ENCODE results near the gene FOLR3. TPM values are rescaled to one million over a fixed set of nuclear protein-coding genes. Genes with fewer than 3 reads are reported as not detected.

Gene FOLR3
- total RNA-seq, 4 donors from 2014 or later: not detected

DNA sequence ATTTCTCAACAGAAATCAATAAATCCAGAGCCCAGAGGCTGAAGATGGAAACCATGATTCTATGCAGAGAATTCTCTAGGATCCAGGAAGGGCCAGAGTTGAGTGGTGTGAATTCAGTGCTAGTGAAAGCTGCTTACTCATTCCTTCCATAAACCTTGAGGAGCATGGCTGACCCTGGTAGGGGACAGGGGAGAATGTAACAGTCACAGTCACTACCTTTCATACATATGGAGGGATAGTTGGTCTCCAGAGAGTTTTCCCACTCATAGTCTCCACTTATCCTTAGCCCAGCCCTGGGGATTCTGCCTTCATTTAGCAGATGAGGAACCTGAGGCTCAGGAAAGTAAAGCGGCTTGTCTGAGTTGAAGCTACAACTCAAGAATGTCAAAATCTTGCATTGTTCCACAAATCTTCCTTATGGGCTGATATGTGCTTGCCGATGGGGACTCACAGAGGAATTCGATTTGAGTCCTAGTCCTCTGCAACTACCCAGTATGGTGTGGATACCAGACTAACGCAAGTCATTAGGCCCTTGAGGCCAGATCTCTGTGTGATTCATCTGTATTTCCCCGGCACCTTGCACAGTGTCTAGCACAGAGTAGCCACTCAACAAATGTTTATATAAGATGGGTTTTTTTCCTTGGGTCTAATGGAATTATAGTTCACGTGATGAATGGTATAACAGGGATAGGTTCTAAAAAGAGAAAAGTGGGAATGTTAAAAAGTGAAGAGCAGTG lies 19.3 kb upstream of the FOLR3 start:
- peaks cover 0 to 11% (median 3%) of the 10 kb centered on the region in 4 donors for H3K4me1 ChIP-seq
- no peaks in the 10 kb centered on the region for H3K27me3 ChIP-seq
- H3K4me3 ChIP-seq: no peak overlapping the region
- no peaks in the 10 kb centered on the region for H3K36me3 ChIP-seq
- no peak overlapping the region for H3K27ac ChIP-seq
- DNase-seq: no peak
- H3K9me3 ChIP-seq: no peaks in the 10 kb centered on the region
- TF ChIP-seq CTCF (IDR thresholded peaks at IDR 0.05): no peak
- TF ChIP-seq POLR2A (IDR thresholded peaks at IDR 0.05): no peak

DNA sequence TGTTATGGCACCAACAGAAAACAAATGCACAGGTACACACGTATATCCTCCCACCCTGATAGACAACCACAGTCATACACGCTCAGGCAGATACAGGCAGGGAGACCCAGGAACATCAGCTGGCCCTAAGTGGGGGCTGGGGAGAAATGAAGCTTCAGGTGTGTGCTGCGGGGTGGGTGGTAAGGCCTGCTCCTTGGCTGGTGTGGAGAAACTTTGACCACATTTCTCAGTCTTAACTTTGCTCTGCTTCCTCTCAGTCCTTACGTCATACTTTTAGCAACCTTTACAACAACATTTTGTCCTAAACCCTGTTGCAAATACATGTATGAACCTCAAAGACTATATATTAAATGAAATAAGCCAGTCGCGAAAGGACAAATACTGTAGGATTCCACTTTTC lies 16.3 kb upstream of the FOLR3 start:
- no peaks in the 10 kb centered on the region for H3K36me3 ChIP-seq
- H3K27ac ChIP-seq: no peak overlapping the region
- DNase-seq: no peak
- no peaks in the 10 kb centered on the region for H3K9me3 ChIP-seq
- H3K27me3 ChIP-seq: no peaks in the 10 kb centered on the region
- H3K4me1 ChIP-seq: no peaks in the 10 kb centered on the region
- H3K4me3 ChIP-seq: no peak overlapping the region
- no peak for TF ChIP-seq POLR2A (IDR thresholded peaks at IDR 0.05)
- TF ChIP-seq CTCF (IDR thresholded peaks at IDR 0.05): no peak

GRCh38 chr11:72120930-72121329 lies 14.6 kb upstream of the FOLR3 start:
- H3K36me3 ChIP-seq: no peaks in the 10 kb centered on the region
- no peak for DNase-seq
- H3K9me3 ChIP-seq: no peaks in the 10 kb centered on the region
- H3K4me1 ChIP-seq: no peaks in the 10 kb centered on the region
- H3K27ac ChIP-seq: no peak overlapping the region
- H3K27me3 ChIP-seq: no peaks in the 10 kb centered on the region
- no peak for TF ChIP-seq POLR2A (IDR thresholded peaks at IDR 0.05)
- no peak for TF ChIP-seq CTCF (IDR thresholded peaks at IDR 0.05)
- H3K4me3 ChIP-seq: no peak overlapping the region

GRCh38 chr11:72122607-72123006 lies 12.9 kb upstream of the FOLR3 start:
- H3K27me3 ChIP-seq: no peaks in the 10 kb centered on the region
- no peak overlapping the region for H3K4me3 ChIP-seq
- DNase-seq: no peak
- H3K36me3 ChIP-seq: no peaks in the 10 kb centered on the region
- H3K27ac ChIP-seq: no peak overlapping the region
- H3K4me1 ChIP-seq: no peaks in the 10 kb centered on the region
- no peaks in the 10 kb centered on the region for H3K9me3 ChIP-seq
- TF ChIP-seq CTCF (IDR thresholded peaks at IDR 0.05): no peak

DNA sequence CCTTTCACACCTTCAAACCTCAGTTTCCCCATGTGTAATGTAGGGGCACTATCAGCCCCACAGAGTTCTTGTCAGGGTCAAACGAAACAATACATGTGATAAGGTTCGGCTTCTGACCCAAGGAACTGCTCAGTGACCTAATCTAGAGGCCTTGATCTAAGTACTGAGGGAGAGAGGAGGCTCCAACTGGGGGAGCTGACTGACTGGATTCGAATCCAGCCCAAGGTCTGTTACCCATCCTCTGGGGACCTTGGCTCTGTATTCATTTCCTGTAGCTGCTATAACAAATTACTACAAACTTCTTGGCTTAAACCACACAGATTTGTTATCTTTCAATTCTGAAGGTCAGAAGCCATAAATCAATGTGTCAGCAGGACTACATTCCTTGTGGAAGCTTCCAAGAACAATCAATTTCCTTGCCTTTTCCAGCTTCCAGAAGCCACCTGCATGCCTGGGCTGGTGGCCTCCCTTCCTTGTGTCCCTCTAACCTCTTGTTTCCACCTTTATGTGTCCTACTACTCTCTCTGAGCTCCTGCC lies 12.3 kb upstream of the FOLR3 start:
- Histone ChIP-seq H3K36me3 (no peaks in the 10 kb centered on the region), H3K4me1 (no peaks in the 10 kb centered on the region), H3K27ac (no peak overlapping the region), H3K4me3 (no peak overlapping the region), H3K27me3 (no peaks in the 10 kb centered on the region), H3K9me3 (no peaks in the 10 kb centered on the region)
- DNase-seq: no peak
- no peak for TF ChIP-seq POLR2A (IDR thresholded peaks at IDR 0.05)
- TF ChIP-seq CTCF (IDR thresholded peaks at IDR 0.05): no peak
